ENCODE results near the gene MTA3.

Gene MTA3

GRCh38 chr2:42568401-42569115 is at the start of gene MTA3:
Gene MTA3, plus strand, starts transcription at chr2:42568632. Its CDS starts 114 bp downstream, at chr2:42568746.
- Histone ChIP-seq H3K4me1 (ENCODE audit: low read depth, poor library complexity, severe bottlenecking) (peaks cover 31% of the 10 kb centered on the region), H3K79me2 (ENCODE audit: insufficient read depth, low read depth) (peaks cover 11% of the 10 kb centered on the region; the same call in 1 of the 2 replicates), H3K27me3 (ENCODE audit: insufficient read depth, low read depth) (no peaks in the 10 kb centered on the region), H4K20me1 (ENCODE audit: insufficient read depth) (no peaks in the 10 kb centered on the region), H3K4me3 (IDR thresholded peaks at IDR 0.05; ENCODE audit: insufficient read depth, low read depth, low read length) (peak within 1 kb of the TSS; percentile 96), H2AFZ (ENCODE audit: low read depth) (peak within 1 kb of the TSS; percentile 72), H3K9ac (peak within 1 kb of the TSS; percentile 72; the same call in 1 of the 2 replicates), H3K36me3 (ENCODE audit: insufficient read depth) (no peaks in the 10 kb centered on the region), H3K4me2 (peak within 1 kb of the TSS; percentile 75), H3K27ac (no peak within 1 kb of the TSS)
- no peak for TF ChIP-seq CTCF (conservative IDR thresholded peaks at IDR 0.05; ENCODE audit: low read depth, low read length)

- H3K4me2 ChIP-seq = no peak overlapping the region
- no peaks in the 10 kb centered on the region for H3K27me3 ChIP-seq (ENCODE audit: insufficient read depth, low read depth)
- H4K20me1 ChIP-seq (ENCODE audit: insufficient read depth) = no peaks in the 10 kb centered on the region
- no peak overlapping the region for H3K4me3 ChIP-seq (IDR thresholded peaks at IDR 0.05; ENCODE audit: insufficient read depth, low read depth, low read length)
- no peaks in the 10 kb centered on the region for H3K36me3 ChIP-seq (ENCODE audit: insufficient read depth)
- TF ChIP-seq CTCF (conservative IDR thresholded peaks at IDR 0.05; ENCODE audit: low read depth, low read length) = no peak
- no peak overlapping the region for H3K27ac ChIP-seq
- no peak overlapping the region for H3K9ac ChIP-seq
- H2AFZ ChIP-seq (ENCODE audit: low read depth) = no peak overlapping the region
- H3K79me2 ChIP-seq (ENCODE audit: insufficient read depth, low read depth) = no peaks in the 10 kb centered on the region
- no peaks in the 10 kb centered on the region for H3K4me1 ChIP-seq (ENCODE audit: low read depth, poor library complexity, severe bottlenecking)
These were observed 48.8 kb upstream of the MTA3 start for GRCh38 chr2:42519624-42520023.

- TF ChIP-seq CTCF (conservative IDR thresholded peaks at IDR 0.05; ENCODE audit: low read depth, low read length) = no peak
- Histone ChIP-seq H3K79me2 (ENCODE audit: insufficient read depth, low read depth) (no peaks in the 10 kb centered on the region), H3K27me3 (ENCODE audit: insufficient read depth, low read depth) (no peaks in the 10 kb centered on the region), H3K4me1 (ENCODE audit: low read depth, poor library complexity, severe bottlenecking) (no peaks in the 10 kb centered on the region), H4K20me1 (ENCODE audit: insufficient read depth) (no peaks in the 10 kb centered on the region), H3K9ac (no peak overlapping the region), H3K36me3 (ENCODE audit: insufficient read depth) (no peaks in the 10 kb centered on the region), H2AFZ (ENCODE audit: low read depth) (no peak overlapping the region), H3K4me2 (no peak overlapping the region), H3K27ac (no peak overlapping the region), H3K4me3 (IDR thresholded peaks at IDR 0.05; ENCODE audit: insufficient read depth, low read depth, low read length) (no peak overlapping the region)
These were observed 46.4 kb upstream of the MTA3 start for GRCh38 chr2:42522035-42522434.

GRCh38 chr2:42523341-42523740 is 45.1 kb upstream of the MTA3 start:
- H4K20me1 ChIP-seq (ENCODE audit: insufficient read depth) = no peaks in the 10 kb centered on the region
- H3K4me2 ChIP-seq = no peak overlapping the region
- no peak overlapping the region for H3K4me3 ChIP-seq (IDR thresholded peaks at IDR 0.05; ENCODE audit: insufficient read depth, low read depth, low read length)
- no peak for TF ChIP-seq CTCF (conservative IDR thresholded peaks at IDR 0.05; ENCODE audit: low read depth, low read length)
- H3K79me2 ChIP-seq (ENCODE audit: insufficient read depth, low read depth) = no peaks in the 10 kb centered on the region
- no peaks in the 10 kb centered on the region for H3K4me1 ChIP-seq (ENCODE audit: low read depth, poor library complexity, severe bottlenecking)
- no peak overlapping the region for H3K9ac ChIP-seq
- H3K27me3 ChIP-seq (ENCODE audit: insufficient read depth, low read depth) = no peaks in the 10 kb centered on the region
- H2AFZ ChIP-seq (ENCODE audit: low read depth) = no peak overlapping the region
- H3K36me3 ChIP-seq (ENCODE audit: insufficient read depth) = no peaks in the 10 kb centered on the region
- H3K27ac ChIP-seq = no peak overlapping the region
